NCI-H187 treated with DMSO at 0.1 percent for 48 hours (cell line): ENCODE results near the gene WDR74.
A peak's percentile ranks its signal among the peaks of the same experiment; 100 is the strongest.
"Not testable (repeated sequence)": the region's sequence is repeated elsewhere in the genome, so short reads cannot be mapped to it uniquely, and the experiment has no call there.

Source experiments
- DNase-seq: peaks from one replicate; lab custom pipeline; 2025; lab: John Stamatoyannopoulos, UW

WDR74 gene

DNA sequence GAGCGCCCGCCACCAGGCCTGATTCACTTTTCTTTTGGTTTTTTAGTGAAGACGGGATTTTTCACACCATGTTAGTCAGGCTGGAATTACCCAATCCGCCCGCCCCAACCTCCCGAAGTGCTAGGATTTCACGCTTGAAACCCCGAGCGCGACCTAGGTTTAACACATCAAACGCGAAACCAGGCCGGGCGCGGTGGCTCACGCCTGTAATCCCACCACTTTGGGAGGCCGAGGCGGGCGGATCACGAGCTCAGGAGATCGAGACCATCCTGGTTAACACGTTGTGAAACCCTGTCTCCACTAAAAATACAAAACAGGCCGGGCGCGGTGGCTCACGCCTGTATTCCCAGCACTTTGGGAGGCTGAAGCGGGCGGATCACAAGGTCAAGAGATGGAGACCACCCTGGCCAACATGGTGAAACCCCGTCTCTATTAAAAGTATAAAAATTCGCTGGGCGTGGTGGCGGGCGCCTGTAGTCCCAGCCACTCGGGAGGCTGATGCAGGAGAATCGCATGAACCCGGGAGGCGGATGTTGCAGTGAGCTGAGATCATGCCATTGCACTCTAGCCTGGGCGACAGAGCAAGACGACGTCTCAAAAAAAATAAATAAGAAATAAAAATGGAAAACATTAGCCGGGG, 1.5 kb upstream of the WDR74 start:
- not testable (repeated sequence) for DNase-seq

GRCh38 chr11:62835336-62835735, 4.1 kb downstream of the WDR74 start:
- DNase-seq, result no peak

DNA sequence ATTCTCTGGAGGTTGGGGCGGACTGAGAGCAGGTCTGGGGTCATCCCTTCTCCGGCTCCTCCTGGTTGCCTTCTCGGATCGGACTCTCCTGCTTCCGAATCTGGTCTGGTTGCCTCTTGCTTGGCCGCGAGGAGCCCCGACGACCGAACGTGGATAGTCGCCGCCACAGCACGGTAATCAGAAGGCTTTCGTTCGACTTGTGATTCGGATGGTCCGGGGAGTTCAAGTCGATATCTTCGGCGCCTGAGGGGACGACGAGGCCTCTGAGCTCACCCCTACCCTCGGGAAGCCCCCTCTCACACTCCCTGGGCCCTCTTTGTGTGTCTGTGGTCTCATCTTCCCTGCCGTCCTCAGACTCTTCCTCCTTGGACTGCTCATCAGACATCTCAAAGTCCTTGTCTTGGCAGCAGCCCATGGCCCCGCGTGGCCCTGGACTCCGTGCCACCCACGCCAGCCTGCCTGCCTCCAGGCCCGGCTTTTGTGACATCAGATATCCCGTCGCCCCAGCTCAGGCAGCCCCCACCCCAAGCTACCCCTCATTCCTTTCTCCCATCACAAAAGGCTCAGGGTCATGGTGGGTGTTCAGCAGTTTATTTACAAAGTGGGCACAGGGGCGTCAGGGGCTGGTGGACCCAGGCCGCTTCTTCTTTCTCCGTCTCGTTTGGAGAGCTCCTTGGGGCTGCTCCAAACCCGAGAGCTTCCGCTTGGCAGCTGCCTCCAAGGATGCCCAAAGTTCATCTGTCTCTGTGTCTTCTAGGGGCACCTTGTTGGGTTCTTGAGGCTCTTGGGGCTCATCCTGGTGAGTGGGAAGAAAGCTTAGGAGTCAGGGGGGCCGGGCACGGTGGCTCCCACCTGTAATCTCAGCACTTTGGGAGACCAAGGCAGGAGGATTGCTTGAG, 6.8 kb downstream of the WDR74 start, which contains the start of gene TEX54:
TSS of gene TEX54 (minus strand) at position 506 of the 899 bp plus-strand sequence.
- no peak for DNase-seq

- DNase-seq, result peak; percentile 92
Measured at GRCh38 chr11:62831520-62832335, 7.7 kb downstream of the WDR74 start, which contains the start of gene STX5. TSS of gene STX5 (minus strand) at chr11:62832051. CDS start at chr11:62831243, 808 bp downstream.

- DNase-seq, result no peak
Measured at GRCh38 chr11:62830904-62831519, 8.4 kb downstream of the WDR74 start.

DNA sequence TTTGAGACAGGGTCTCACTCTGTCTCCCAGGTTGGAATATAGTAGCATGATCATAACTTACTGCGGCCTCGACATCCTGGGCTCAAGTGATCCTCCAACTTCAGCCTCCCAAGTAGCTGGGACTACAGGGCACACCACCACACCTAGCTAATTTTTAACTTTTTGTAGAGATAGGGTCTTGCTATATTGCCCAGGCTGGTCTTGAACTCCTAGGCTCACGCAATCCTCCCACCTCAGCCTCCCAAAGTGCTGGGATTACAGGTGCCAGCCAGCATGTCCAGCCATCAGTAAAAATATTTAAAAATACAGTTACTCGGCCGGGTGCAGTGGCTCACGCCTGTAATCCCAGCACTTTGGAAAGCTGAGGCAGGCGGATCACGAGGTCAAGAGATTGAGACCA, 11.3 kb downstream of the WDR74 start:
- DNase-seq, result not testable (repeated sequence)

DNA sequence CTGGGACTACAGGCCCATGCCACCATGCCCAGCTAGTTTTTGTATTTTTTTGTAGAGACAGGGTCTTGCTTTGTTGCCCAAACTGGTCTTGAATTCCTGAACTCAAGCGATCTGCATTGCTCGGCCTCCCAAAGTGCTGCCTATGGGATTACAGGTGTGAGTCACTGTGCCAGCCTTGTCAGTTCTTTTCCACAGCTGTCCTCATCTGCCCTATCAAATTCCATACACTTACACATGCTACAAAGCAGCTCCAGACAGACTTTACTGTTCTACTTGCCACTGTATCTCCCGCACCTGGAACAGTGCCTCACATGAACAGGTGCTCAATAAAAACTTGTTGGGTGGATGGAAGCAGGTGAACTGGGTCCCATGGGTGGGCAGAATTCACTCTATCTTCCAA, 15.7 kb downstream of the WDR74 start:
- DNase-seq, result no peak

DNA sequence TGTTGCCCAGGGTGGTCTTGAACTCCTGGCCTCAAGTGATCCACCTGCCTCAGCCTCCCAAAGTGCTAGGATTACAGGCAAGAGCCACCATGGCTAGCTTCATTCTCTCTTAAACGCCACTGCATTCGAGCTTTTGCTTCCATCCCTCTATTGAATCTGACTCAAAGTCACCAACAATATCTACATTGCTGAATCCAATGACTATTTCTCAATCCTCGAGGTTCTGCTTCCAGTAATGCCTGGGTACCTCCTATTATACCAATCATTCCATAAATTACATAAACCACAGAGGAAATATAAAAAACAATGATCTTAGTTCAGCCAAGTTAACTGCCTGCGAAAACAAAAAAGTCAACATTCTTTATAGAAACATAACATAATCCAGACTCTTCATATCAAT, 22.3 kb downstream of the WDR74 start:
- DNase-seq, result no peak

- DNase-seq, result no peak
Measured at GRCh38 chr11:62816557-62816956, 22.8 kb downstream of the WDR74 start.

DNA sequence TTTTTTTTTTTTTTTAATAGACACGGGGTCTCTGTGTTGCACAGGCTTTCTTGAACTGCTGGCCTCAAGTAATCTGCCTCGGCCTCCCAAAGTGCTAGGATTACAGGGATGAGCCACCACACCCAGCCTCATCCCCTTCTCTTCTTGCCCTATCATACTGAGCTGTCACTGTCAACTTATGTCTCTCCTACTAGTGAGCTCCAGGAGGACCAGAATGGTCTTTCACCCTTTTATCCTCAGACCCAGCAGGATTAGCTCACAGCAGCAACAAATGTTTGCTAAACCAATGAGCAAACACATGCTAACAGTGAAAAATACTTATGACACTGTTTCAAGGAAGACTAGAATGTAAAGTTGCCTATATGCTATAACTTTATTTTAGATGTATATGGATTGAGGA, 27.7 kb downstream of the WDR74 start:
- no peak for DNase-seq

DNA sequence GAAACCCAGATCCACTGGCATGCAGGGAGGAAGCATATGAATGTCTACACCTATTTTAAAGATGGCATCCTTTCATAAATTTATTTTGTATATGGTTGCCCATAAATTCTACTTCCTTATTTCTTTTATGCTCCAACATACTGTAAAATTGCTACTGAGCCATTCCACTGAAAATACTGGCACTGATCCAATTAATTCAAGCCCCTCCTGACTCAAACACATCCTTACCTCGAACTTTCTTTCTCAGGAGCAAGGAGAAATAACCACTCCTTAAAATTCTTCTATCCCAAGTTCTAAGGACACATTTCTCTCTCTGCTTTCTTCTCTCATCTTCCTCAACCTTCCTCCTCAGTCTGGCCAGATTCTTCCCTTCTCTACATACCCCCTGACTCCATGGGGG, 28.6 kb downstream of the WDR74 start:
- DNase-seq, result no peak

DNA sequence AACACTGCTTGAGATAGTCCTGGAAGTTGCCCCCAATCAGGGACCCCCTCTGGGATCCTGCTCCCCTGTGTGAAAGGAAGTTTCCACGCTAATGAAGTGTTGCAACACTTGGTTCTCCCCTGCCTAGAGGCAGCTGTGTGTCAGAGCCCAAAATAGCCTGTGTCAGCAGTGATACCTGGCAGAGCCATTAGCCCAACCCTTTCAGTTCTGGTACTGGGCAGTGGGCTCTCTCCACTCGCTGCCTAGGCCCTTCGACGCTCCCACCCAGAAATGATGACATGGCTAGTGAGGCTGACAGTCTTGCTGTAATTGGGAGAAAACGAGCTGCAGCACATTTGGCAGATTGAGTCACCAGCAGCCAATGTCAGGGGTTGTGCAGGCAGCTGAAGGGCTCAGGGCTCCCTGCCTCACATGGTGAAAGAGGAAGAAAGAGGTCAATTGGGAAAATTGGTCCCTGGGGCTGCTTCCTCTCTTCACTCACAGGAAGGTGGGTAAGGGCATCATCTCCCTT, 32.7 kb downstream of the WDR74 start:
- DNase-seq, result no peak

GRCh38 chr11:62805961-62806441, 33.4 kb downstream of the WDR74 start:
- DNase-seq, result no peak

DNA sequence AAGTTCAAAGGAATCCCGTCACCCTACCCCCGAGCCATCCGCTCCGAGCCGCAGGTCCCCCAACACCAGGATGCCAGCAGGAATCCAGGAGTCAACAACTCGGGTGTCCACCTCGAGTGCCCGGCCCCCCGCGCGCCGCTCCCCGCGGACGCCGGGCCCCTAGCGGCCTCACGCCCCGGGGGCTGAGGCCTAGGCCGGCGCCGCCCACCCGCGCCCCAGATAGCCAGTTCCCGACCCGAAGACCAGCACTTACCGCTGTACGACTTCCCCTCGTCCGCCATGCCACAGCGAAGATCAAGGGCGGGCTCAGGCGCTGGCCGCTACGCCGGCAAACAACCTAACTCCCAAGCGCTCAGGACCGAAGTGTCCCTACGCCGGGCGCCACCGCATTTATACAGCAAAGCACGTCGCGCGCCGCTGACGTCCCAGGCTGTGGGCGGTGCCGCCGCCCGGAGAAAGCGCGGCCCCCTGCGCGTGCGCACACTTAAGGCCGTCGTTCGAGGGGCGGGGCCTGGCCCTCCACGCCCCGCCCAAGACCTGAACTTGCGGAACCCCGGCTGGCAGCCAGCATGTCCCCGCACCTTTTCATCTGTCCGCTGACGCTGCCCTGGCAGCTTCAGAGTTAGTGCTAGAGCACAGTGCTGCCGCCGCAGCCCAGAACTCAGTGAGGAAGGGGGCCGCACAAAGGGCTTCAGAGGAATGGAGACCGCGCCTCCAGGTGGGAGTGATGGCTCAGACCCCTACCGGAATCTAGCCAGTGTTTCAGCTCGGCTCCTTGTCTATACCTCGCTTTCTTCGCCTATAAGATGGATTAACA, 34.1 kb downstream of the WDR74 start, which contains the start of gene NXF1:
TSS of gene NXF1 (minus strand) at position 365 of the 817 bp plus-strand sequence. CDS start at position 281, 84 bp downstream.
- peak; percentile 46 for DNase-seq

DNA sequence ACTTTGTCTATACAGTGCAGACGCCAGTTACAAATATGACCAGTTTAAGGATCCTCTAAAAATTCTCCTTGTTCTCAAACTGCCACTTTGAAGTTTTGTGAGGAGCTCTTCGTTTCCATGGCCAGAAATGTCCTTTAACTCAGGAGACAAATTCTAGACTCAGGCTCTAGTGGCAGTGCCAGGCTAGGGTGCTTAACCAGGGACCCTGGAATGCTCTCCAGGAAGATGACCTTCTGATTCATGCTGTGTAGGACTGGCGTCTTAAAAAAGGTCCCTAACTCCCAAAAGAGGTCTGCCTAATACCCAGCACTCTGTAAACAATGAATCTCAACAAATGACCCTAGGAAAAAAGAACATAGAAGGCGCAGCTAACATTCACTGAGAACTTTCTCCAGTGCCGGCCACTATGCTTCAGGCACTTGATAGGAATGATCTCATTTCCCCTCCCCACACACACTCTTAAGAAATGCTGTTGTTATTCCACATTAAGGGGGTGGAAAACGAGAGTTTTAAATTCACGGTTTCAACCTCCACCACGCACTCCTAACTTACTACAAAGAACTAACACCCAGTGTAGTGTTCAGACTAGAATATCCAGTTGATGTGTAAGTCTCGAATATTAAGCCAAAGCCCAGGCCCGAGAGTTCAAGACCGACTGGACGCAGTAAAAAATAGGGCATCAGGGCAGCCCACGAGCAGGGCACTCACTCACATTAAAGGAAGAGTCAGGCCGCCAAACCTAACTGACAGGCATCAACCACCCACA, 34.9 kb downstream of the WDR74 start:
- no peak for DNase-seq

DNA sequence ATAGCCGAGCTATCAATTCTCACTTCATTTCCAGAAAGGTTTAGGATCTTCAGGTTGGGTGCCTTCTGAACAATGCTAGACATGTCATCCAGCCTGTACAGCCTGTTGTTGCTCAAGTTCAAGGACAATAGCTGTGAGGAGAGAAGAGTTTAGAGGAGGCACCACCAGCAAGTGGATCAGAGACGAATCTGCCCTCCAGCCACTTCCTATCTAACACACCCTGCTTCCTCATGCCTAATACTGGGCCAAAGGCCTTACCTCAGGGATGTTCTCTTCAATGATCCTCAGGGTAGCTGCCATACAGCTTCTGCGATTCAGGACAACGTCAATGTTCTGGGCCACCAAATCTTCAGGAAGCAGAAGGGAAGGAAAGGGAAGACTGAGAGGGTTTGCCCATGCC, 38.3 kb downstream of the WDR74 start:
- no peak for DNase-seq

DNA sequence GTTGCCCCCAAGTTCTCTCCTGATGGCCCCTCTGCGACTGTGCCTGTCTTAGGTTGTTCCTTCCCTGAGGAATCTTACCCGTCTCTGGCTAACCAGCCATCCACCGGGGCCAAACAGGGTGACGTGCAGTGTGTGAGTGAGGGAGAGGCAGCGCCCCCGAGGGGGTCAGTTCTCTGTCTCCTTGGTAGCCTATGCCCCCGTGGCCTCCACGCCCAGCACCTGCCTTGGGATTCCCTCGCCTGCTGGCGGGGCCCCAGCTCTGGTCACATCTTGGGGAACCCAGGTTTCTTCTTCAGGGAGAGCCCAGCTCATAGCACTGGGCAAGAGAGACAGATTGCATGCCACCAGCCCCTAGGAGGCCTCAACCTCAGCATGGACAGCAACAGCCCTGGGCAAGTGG, 39.9 kb downstream of the WDR74 start:
- no peak for DNase-seq

DNA sequence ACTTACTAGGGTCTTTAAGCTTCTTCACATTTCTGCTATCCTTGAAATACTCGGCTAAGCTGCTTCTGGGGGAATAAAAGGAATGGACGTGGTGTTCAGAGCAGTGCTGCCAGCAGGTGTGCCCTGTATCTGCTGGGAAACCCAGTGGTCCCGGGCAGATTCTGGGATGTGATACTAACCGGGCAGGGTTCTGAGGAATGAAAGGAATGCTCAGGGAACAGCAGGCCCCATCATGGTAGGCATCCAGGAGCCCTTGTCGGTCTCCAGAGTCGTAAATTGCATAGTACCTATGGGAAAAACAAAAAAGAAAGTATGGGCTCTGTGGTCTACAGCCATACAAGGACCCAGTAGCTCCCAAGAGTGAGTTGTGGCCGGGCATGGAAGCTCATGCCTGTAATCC, 43.1 kb downstream of the WDR74 start:
- no peak for DNase-seq

GRCh38 chr11:62794201-62794775, 45.1 kb downstream of the WDR74 start:
- no peak for DNase-seq
